PC-9 (cell line): ENCODE results near the gene SOCS7. TPM values are rescaled to one million over a fixed set of nuclear protein-coding genes. Genes with fewer than 3 reads are reported as not detected.

Source experiments
- BruUV-seq: library from RNA; stranded (reverse); fragments of 400-500 nt; replicated peaks from 2 replicates; lab custom pipeline; 2021; lab: Mats Ljungman, UMichigan
- CTCF ChIA-PET: fragments of 300-600 bp; sonication (Branson Sonifier 250); formaldehyde crosslinking; loops from one replicate; lab custom pipeline; 2022; ENCODE audit warnings: antibody characterized with exemption; lab: Charles Lee
- POLR2A ChIA-PET: fragments of 300-600 bp; sonication (Branson Sonifier 250); formaldehyde crosslinking; loops from one replicate; lab custom pipeline; 2022; ENCODE audit warnings: antibody characterized with exemption; ENCODE audit not compliant: unreplicated experiment; lab: Charles Lee
- DNase-seq, 2 experiments: peaks; one replicate each; pipeline versions ENCODE4 v3.0.0 to v3.0.0-alpha.2; 2015 to 2022; ENCODE audit warnings: mixed read lengths in 1 of 2
- H2AFZ ChIP-seq: fragments of 200-600 bp; sonication (generic); 2 replicates; pipeline ENCODE4 v1.8.1; 2017; ENCODE audit warnings: antibody characterized with exemption
- H3F3A ChIP-seq: fragments of 200-600 bp; sonication (generic); 2 replicates; pipeline ENCODE4 v1.8.1; 2017; ENCODE audit warnings: antibody characterized with exemption, mild to moderate bottlenecking, low read depth; ENCODE audit not compliant: insufficient read depth
- H3K27ac ChIP-seq: fragments of 200-600 bp; sonication (generic); 2 replicates; pipeline ENCODE4 v1.6.1; 2016; ENCODE audit warnings: mixed run types
- H3K27me3 ChIP-seq: fragments of 200-600 bp; sonication (generic); 2 replicates; pipeline ENCODE4 v1.6.1; 2016; ENCODE audit warnings: low read depth, mixed run types; ENCODE audit not compliant: insufficient read depth
- H3K36me3 ChIP-seq: fragments of 200-600 bp; sonication (generic); 2 replicates; pipeline ENCODE4 v1.6.1; 2016; ENCODE audit warnings: low read depth, mixed run types
- H3K4me1 ChIP-seq: fragments of 200-600 bp; sonication (generic); replicated peaks from 2 replicates; pipeline ENCODE4 v1.6.1; 2016; ENCODE audit warnings: mixed run types; ENCODE audit not compliant: insufficient read depth
- H3K4me2 ChIP-seq: fragments of 200-600 bp; sonication (generic); 2 replicates; pipeline ENCODE4 v1.6.1; 2017; ENCODE audit warnings: mixed run types
- H3K4me3 ChIP-seq: fragments of 200-600 bp; sonication (generic); 2 replicates; pipeline ENCODE4 v1.6.1; 2016; ENCODE audit warnings: mixed run types
- H3K79me2 ChIP-seq: fragments of 200-600 bp; sonication (generic); 2 replicates; pipeline ENCODE4 v1.6.1; 2017; ENCODE audit warnings: low read depth, mixed run types
- H3K9me2 ChIP-seq: fragments of 200-600 bp; sonication (generic); 2 replicates; pipeline ENCODE4 v1.8.1; 2017; ENCODE audit warnings: mild to moderate bottlenecking; ENCODE audit not compliant: insufficient read depth
- H3K9me3 ChIP-seq: fragments of 200-600 bp; sonication (generic); 2 replicates; pipeline ENCODE4 v1.8.1; 2016; ENCODE audit warnings: low read depth; ENCODE audit not compliant: insufficient read depth
- H4K20me1 ChIP-seq: fragments of 200-600 bp; sonication (generic); 2 replicates; pipeline ENCODE4 v1.8.1; 2017; ENCODE audit not compliant: insufficient read depth
- CTCF ChIP-seq: fragments of 200-600 bp; sonication (generic); conservative IDR thresholded peaks from 2 replicates; pipeline ENCODE4 v1.6.1; 2017; ENCODE audit warnings: mixed run types, antibody characterized with exemption, mild to moderate bottlenecking, moderate library complexity
- EZH2 ChIP-seq: fragments of 200-600 bp; sonication (generic); IDR thresholded peaks from 2 replicates; pipeline ENCODE4 v1.8.0; 2017; ENCODE audit warnings: antibody characterized with exemption, low read depth
- intact Hi-C: fragments of 100-400 bp; cut with micrococcal nuclease; formaldehyde crosslinking; loops from one replicate; pipeline ENCODE4 v1.10.0; 2022; ENCODE audit not compliant: unreplicated experiment
- total RNA-seq: library from RNA; stranded (reverse); gene quantifications from 2 replicates; pipeline ENCODE4 v1.2.3, GENCODE V29; 2021

Gene SOCS7
- total RNA-seq, 1 experiment from 2014 or later, result 19.6 TPM

DNA sequence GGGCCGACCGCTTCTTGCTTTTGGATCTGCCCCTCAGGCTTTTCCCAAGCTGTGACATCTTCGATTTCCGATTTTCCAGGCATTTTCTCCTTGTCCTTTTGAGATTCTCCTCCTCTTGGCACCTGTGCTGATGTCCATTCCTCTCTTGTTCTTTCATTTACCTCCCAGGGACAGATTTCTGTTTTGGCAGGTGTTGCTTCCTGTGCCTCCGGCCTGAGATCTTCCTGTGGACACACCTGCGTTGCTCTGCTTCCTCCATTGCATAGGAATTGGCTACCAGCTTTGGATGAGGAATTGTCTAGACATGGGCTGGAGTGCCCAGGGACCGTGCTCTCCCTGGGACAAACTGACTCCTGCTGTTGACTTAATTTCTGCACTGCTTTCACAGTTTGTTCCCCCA, 23.0 kb upstream of the SOCS7 start:
- ChIA-PET CTCF (no interaction called here), POLR2A (no interaction called here)
- Histone ChIP-seq H3K4me1 (no peaks in the 10 kb centered on the region), H3K36me3 (no peaks in the 10 kb centered on the region), H3K27ac (no peak overlapping the region), H3K4me3 (no peak overlapping the region), H3K79me2 (no peaks in the 10 kb centered on the region), H3K9me3 (no peaks in the 10 kb centered on the region), H3F3A (no peaks in the 10 kb centered on the region), H3K27me3 (no peaks in the 10 kb centered on the region), H3K4me2 (no peak overlapping the region), H2AFZ (no peak overlapping the region), H3K9me2 (no peaks in the 10 kb centered on the region), H4K20me1 (no peaks in the 10 kb centered on the region)
- no peak for DNase-seq
- TF ChIP-seq EZH2 (no peak), CTCF (no peak)
- no TSS peak for BruUV-seq
- intact Hi-C loops, result no loop called here

DNA sequence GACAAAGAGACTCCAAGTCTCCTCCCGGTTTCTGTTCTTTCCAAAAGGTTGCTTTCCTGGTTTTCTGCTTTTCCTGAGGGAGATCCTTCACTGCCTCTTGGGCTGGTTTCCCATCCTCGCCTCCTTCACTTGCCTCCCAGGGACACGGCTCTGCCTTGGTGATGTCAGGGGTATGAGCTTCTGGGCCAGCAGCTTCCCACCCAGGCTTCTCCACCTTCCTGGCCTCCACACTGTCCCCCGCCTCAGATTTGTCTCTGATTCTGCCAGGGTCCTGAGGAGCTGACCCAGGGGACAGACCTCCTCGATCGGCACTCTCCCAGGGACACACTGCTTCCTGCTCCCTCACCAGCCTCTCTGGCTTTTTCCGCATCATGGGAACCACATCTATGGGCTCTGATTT, 22.4 kb upstream of the SOCS7 start:
- no peak overlapping the region for H2AFZ ChIP-seq
- H3K4me2 ChIP-seq, result no peak overlapping the region
- no peak overlapping the region for H3K27ac ChIP-seq
- no peaks in the 10 kb centered on the region for H3K79me2 ChIP-seq
- H3K4me1 ChIP-seq, result no peaks in the 10 kb centered on the region
- no peaks in the 10 kb centered on the region for H3K27me3 ChIP-seq
- DNase-seq, result no peak
- ChIA-PET CTCF (no interaction called here), POLR2A (interaction anchor here (0.6 kb wide), 1 partner anchor 9 kb away, joined by 3 read pairs; no protein-coding TSS in a partner anchor)
- intact Hi-C loops, result no loop called here
- no peaks in the 10 kb centered on the region for H3F3A ChIP-seq
- H4K20me1 ChIP-seq, result no peaks in the 10 kb centered on the region
- no peaks in the 10 kb centered on the region for H3K9me3 ChIP-seq
- no peak for TF ChIP-seq CTCF
- no peak for TF ChIP-seq EZH2
- no TSS peak for BruUV-seq
- H3K4me3 ChIP-seq, result no peak overlapping the region
- H3K9me2 ChIP-seq, result no peaks in the 10 kb centered on the region
- H3K36me3 ChIP-seq, result no peaks in the 10 kb centered on the region

- Histone ChIP-seq H2AFZ (no peak overlapping the region), H3K4me2 (no peak overlapping the region), H3F3A (no peaks in the 10 kb centered on the region), H3K36me3 (no peaks in the 10 kb centered on the region), H3K79me2 (no peaks in the 10 kb centered on the region), H3K4me1 (no peaks in the 10 kb centered on the region), H3K27me3 (no peaks in the 10 kb centered on the region), H3K27ac (no peak overlapping the region), H3K4me3 (no peak overlapping the region), H3K9me2 (no peaks in the 10 kb centered on the region), H4K20me1 (no peaks in the 10 kb centered on the region), H3K9me3 (no peaks in the 10 kb centered on the region)
- intact Hi-C loops, result no loop called here
- ChIA-PET CTCF (no interaction called here), POLR2A (interaction anchor here (0.6 kb wide), 2 partner anchors 10 to 83 kb away, joined by 3 to 4 read pairs; no protein-coding TSS in a partner anchor)
- no peak for DNase-seq
- TF ChIP-seq CTCF (no peak), EZH2 (no peak)
- BruUV-seq, result no TSS peak
Measured at GRCh38 chr17:38329808-38330730, 21.6 kb upstream of the SOCS7 start.
